ENCODE measurements around the gene BDH2. TPM values are rescaled to one million over a fixed set of nuclear protein-coding genes. Genes with fewer than 3 reads are reported as not detected.

Gene BDH2
- total and polyA plus RNA-seq, 2 of the 4 experiments (the other 2 are of a cell fraction): 49.7 to 52.2 TPM

DNA sequence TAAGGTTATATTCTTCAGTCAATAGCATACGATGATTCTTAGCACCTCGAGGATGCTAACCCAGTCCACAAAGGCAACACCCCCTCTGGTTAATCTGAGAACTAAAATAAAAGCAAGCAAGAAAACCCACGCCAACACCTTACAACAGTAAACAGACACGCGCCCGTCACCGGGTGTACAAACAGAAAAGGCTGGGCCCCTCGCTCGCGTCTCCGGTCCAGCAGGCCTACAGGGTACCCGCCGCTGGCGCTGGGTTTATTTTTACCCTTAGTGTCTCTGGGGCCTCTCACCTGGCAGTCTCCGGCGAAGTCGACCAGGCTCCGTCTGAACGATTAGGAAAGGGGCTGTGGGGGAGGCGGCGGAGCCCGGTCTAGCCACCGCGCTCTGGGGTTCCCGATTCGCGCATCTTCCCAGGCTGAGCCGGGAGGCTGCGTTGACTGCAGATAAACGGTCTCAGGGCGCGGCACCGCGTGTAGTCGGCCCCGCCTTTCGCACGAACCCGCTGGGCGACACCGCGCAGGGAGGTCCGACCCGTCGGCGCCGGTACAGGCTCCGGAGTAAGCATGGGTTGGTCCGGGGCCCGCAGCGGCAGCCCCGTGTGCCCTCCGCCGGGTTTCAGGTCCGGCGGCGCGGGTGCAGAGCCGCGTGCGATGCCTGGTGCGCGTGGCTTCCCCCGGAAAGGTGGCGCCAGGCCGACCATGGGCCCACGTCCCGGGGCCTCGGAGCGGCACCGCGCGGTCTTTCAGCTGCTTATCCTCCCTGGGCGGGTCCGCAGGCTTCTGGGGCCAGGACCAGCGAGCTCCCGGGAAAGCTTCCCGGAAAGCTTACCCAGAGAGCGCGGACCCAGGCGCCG is 23.5 kb downstream of the BDH2 start:
- ChIA-PET POLR2A (ENCODE audit: unreplicated experiment) (interaction anchor here (0.7 kb wide), 1 partner anchor 15 kb away, joined by 7 read pairs; no protein-coding TSS in a partner anchor), CTCF (interaction anchor here (0.9 to 1.2 kb wide), 3 partner anchors 21 to 67 kb away, joined by 3 read pairs; partner anchors contain the start of gene BDH2)
- peak overlapping the region; percentile 56 for H4K5ac ChIP-seq (ENCODE audit: low read depth, low read length)
- TF ChIP-seq MXI1 (IDR thresholded peaks at IDR 0.05; ENCODE audit: borderline replicate concordance, low read depth, low read length) (peak; percentile 70; the same call in 1 of the 2 replicates), RFX5 (IDR thresholded peaks at IDR 0.05; ENCODE audit: low read depth, low read length) (no peak)
- peak overlapping the region; percentile 53 for H2BK5ac ChIP-seq (ENCODE audit: low read depth, low read length, poor library complexity, severe bottlenecking)
- H3K9ac ChIP-seq (ENCODE audit: low read depth, low read length): peak overlapping the region; percentile 76
- in situ Hi-C loops (cut with MboI; ENCODE audit: low sequenced_read_pairs): no loop called here
- H3K18ac ChIP-seq (ENCODE audit: low read depth, low read length): 0 out of 2 replicates have a peak overlapping the region, but pooled peaks have one; percentile 0
- peak overlapping the region; percentile 26 for H2BK120ac ChIP-seq (ENCODE audit: low read depth, low read length)
- peaks cover 6% of the 10 kb centered on the region; the same call in 1 of the 2 replicates for H3K9me1 ChIP-seq (ENCODE audit: insufficient read depth, low read length)
- H3K4me2 ChIP-seq (ENCODE audit: low read depth, low read length): peak overlapping the region; percentile 95
- H3K4me1 ChIP-seq (ENCODE audit: control insufficient read depth, insufficient read depth, low read length): peaks cover 2% of the 10 kb centered on the region; the same call in 1 of the 2 replicates
- peak overlapping the region; percentile 71 for H3K27ac ChIP-seq (ENCODE audit: insufficient read depth, low read length)
- BruUV-seq (replicated peaks): no TSS peak
- 1% methylated on average over 22 of the region's 82 CpGs; no CpG with 5 or more reads in 1 of the 2 experiments for WGBS, 2 experiments (ENCODE audit: extremely low coverage in 2 of 2, insufficient read length in 1 of 2)
- H3K9me3 ChIP-seq (ENCODE audit: control insufficient read depth, insufficient read depth, low read length): no peaks in the 10 kb centered on the region
- intact Hi-C loops (cut with micrococcal nuclease): loop anchor here (5.0 kb wide), 2 partner anchors 59 to 454 kb away; partner anchors contain the start of gene SLC9B1
- H3K4ac ChIP-seq (ENCODE audit: low read depth, low read length): peak overlapping the region; percentile 33
- H3K4me3 ChIP-seq (ENCODE audit: insufficient read depth, low read depth, low read length): peak overlapping the region; percentile 76
- no peaks in the 10 kb centered on the region for H4K20me1 ChIP-seq (ENCODE audit: insufficient read depth, low read length)
- H4K8ac ChIP-seq (ENCODE audit: low read depth in 2 of 2, low read length in 2 of 2): peak overlapping the region; percentile 91 to 96
- H2BK20ac ChIP-seq (ENCODE audit: low read depth, low read length): no peak overlapping the region
- peaks cover 2% of the 10 kb centered on the region; the same call in 1 of the 2 replicates for H3K36me3 ChIP-seq (ENCODE audit: control insufficient read depth, insufficient read depth, low read length)
- no peak overlapping the region; the same call in 2 of the 3 replicates for H2BK15ac ChIP-seq (ENCODE audit: low read depth, low read length)
- peak overlapping the region; percentile 84; the same call in 1 of the 2 replicates for H4K91ac ChIP-seq (ENCODE audit: insufficient read depth, low read depth, low read length)
- H2AK5ac ChIP-seq (ENCODE audit: low read depth, low read length): no peak overlapping the region
- no peaks in the 10 kb centered on the region for H3K27me3 ChIP-seq (ENCODE audit: control insufficient read depth, insufficient read depth, low read length)
- H3K79me1 ChIP-seq (ENCODE audit: low read depth in 1 of 2, low read length in 2 of 2): peaks cover 13 to 17% of the 10 kb centered on the region in 2 experiments
- peak overlapping the region; percentile 64 for H3K23ac ChIP-seq (ENCODE audit: low read depth, low read length)
- dilution Hi-C loops (cut with HindIII; ENCODE audit: low sequenced_read_pairs, unreplicated experiment): no loop called here
- peak overlapping the region; percentile 93 for H2AFZ ChIP-seq (replicated peaks; ENCODE audit: low read length, poor library complexity)
- no peak overlapping the region for H3K14ac ChIP-seq (replicated peaks; ENCODE audit: low read depth, low read length)
- peak overlapping the region; percentile 94 for H3K56ac ChIP-seq (ENCODE audit: extremely low read depth, insufficient read depth, low read length)
- peak; percentile 80 for ATAC-seq (ENCODE audit: low read depth)
- H2AK9ac ChIP-seq (replicated peaks; ENCODE audit: low read depth, low read length, poor library complexity): peak overlapping the region; percentile 82
- DNase-seq: peak; percentile 56

Data from IMR-90 (cell line).